ENCODE data around the gene DHDH.
A peak's percentile ranks its signal among the peaks of the same experiment; 100 is the strongest.

The DHDH gene

DNA sequence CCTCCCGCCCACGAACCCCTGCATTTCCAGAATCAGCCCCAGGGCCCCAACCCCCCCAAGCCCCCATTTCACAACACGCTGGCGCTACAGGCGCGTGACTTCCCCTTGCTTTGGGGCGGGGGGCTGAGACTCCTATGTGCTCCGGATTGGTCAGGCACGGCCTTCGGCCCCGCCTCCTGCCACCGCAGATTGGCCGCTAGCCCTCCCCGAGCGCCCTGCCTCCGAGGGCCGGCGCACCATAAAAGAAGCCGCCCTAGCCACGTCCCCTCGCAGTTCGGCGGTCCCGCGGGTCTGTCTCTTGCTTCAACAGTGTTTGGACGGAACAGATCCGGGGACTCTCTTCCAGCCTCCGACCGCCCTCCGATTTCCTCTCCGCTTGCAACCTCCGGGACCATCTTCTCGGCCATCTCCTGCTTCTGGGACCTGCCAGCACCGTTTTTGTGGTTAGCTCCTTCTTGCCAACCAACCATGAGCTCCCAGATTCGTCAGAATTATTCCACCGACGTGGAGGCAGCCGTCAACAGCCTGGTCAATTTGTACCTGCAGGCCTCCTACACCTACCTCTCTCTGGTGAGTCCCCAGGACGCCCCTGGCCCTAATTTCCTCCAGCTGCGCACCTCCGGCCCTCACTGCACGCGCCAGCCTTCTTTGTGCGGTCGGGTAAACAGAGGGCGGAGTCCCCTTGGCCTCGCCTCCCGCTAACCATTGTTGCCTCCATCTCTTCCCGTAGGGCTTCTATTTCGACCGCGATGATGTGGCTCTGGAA, 31.7 kb downstream of the DHDH start, which contains the start of gene FTL:
TSS of gene FTL (plus strand) at position 270 of the 766 bp plus-strand sequence. CDS start at position 469, 199 bp downstream.
- H3K4me1 ChIP-seq (ENCODE audit: insufficient read depth, insufficient read length): peaks cover 1% of the 10 kb centered on the region
- peak within 1 kb of the TSS; percentile 97 for H3K9ac ChIP-seq (ENCODE audit: insufficient read length, low read depth)
- TF ChIP-seq ZNF274 (IDR thresholded peaks at IDR 0.05; ENCODE audit: low read depth, low read length) (no peak), SUZ12 (IDR thresholded peaks at IDR 0.05; ENCODE audit: extremely low read depth, insufficient read depth, insufficient read length) (no peak), YY1 (IDR thresholded peaks at IDR 0.05; ENCODE audit: insufficient read depth, insufficient read length) (no peak)
- H3K36me3 ChIP-seq (ENCODE audit: insufficient read depth, insufficient read length, low read length): peaks cover 54% of the 10 kb centered on the region
- peak; percentile 79 for DNase-seq (ENCODE audit: low read depth, low spot score)
- H3K4me3 ChIP-seq (ENCODE audit: insufficient read length, low read depth): peak within 1 kb of the TSS; percentile 83
- H3K9me3 ChIP-seq (ENCODE audit: insufficient read depth, low read length): no peaks in the 10 kb centered on the region; the same call in 1 of the 2 replicates
- H3K27me3 ChIP-seq (ENCODE audit: insufficient read depth, insufficient read length): no peaks in the 10 kb centered on the region

DNA sequence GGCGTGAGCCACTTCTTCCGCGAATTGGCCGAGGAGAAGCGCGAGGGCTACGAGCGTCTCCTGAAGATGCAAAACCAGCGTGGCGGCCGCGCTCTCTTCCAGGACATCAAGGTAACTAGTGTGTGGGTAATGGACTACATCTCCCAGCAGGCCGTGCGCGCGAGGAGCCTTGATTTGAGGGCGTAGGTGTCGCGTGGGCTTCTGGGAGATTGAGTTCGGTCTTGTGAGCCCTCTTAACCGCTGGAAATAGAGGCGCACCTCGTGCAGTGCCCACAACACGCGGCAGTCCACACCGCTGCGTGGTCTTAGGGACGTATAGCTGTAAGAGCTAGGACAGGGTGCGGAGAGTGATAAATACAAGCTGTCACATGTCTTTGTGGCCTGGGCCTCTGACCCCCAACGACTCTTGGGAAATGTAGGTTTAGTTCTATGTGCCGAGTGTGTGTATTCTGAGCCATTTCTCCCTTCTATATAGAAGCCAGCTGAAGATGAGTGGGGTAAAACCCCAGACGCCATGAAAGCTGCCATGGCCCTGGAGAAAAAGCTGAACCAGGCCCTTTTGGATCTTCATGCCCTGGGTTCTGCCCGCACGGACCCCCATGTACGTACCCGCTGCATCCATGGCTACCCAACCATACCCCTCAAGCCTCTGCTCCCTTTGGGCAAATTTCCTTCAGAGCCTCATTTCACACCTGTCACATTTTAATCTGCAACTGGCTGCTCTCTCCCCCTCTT, 32.5 kb downstream of the DHDH start:
- Histone ChIP-seq H3K27me3 (ENCODE audit: insufficient read depth, insufficient read length) (no peaks in the 10 kb centered on the region), H3K9me3 (ENCODE audit: insufficient read depth, low read length) (no peaks in the 10 kb centered on the region; the same call in 1 of the 2 replicates), H3K9ac (ENCODE audit: insufficient read length, low read depth) (peak overlapping the region; percentile 94), H3K36me3 (ENCODE audit: insufficient read depth, insufficient read length, low read length) (peaks cover 56% of the 10 kb centered on the region), H3K4me3 (ENCODE audit: insufficient read length, low read depth) (peak overlapping the region; percentile 83), H3K4me1 (ENCODE audit: insufficient read depth, insufficient read length) (peaks cover 3% of the 10 kb centered on the region)
- TF ChIP-seq SUZ12 (IDR thresholded peaks at IDR 0.05; ENCODE audit: extremely low read depth, insufficient read depth, insufficient read length): no peak
- TF ChIP-seq ZNF274 (IDR thresholded peaks at IDR 0.05; ENCODE audit: low read depth, low read length): no peak
- no peak for TF ChIP-seq YY1 (IDR thresholded peaks at IDR 0.05; ENCODE audit: insufficient read depth, insufficient read length)
- no peak for DNase-seq (ENCODE audit: low read depth, low spot score)

DNA sequence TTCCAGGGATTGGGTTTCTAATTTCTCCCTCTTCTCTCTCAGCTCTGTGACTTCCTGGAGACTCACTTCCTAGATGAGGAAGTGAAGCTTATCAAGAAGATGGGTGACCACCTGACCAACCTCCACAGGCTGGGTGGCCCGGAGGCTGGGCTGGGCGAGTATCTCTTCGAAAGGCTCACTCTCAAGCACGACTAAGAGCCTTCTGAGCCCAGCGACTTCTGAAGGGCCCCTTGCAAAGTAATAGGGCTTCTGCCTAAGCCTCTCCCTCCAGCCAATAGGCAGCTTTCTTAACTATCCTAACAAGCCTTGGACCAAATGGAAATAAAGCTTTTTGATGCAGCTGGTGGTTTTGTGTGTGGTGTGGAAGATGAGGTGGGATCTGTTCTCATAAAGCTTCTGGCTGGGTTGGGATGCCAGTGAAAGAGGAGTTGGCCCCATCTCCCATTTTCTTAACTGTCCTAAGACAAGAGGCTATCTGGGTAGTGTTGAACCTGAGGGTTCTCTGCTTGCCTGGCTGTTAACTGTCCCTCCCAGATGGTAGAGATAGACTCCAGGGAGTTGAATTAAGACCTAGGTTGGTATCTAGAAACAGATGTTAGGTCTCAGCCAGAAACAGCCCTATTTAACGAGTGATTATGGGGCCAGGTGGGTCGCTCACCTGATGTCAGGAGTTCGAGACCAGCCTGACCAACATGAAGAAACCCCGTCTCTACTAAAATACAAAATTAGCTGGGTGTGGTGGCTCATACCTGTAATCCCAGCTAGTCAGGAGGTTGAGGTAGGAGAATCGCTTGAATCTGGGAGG, 33.2 kb downstream of the DHDH start:
- peaks cover 51% of the 10 kb centered on the region for H3K36me3 ChIP-seq (ENCODE audit: insufficient read depth, insufficient read length, low read length)
- H3K9me3 ChIP-seq (ENCODE audit: insufficient read depth, low read length): no peaks in the 10 kb centered on the region; the same call in 1 of the 2 replicates
- peaks cover 2% of the 10 kb centered on the region for H3K4me1 ChIP-seq (ENCODE audit: insufficient read depth, insufficient read length)
- peak overlapping the region; percentile 83 for H3K4me3 ChIP-seq (ENCODE audit: insufficient read length, low read depth)
- peak overlapping the region; percentile 94 for H3K9ac ChIP-seq (ENCODE audit: insufficient read length, low read depth)
- TF ChIP-seq SUZ12 (IDR thresholded peaks at IDR 0.05; ENCODE audit: extremely low read depth, insufficient read depth, insufficient read length) (no peak), ZNF274 (IDR thresholded peaks at IDR 0.05; ENCODE audit: low read depth, low read length) (no peak), YY1 (IDR thresholded peaks at IDR 0.05; ENCODE audit: insufficient read depth, insufficient read length) (no peak)
- DNase-seq (ENCODE audit: low read depth, low spot score): no peak
- H3K27me3 ChIP-seq (ENCODE audit: insufficient read depth, insufficient read length): no peaks in the 10 kb centered on the region

DNA sequence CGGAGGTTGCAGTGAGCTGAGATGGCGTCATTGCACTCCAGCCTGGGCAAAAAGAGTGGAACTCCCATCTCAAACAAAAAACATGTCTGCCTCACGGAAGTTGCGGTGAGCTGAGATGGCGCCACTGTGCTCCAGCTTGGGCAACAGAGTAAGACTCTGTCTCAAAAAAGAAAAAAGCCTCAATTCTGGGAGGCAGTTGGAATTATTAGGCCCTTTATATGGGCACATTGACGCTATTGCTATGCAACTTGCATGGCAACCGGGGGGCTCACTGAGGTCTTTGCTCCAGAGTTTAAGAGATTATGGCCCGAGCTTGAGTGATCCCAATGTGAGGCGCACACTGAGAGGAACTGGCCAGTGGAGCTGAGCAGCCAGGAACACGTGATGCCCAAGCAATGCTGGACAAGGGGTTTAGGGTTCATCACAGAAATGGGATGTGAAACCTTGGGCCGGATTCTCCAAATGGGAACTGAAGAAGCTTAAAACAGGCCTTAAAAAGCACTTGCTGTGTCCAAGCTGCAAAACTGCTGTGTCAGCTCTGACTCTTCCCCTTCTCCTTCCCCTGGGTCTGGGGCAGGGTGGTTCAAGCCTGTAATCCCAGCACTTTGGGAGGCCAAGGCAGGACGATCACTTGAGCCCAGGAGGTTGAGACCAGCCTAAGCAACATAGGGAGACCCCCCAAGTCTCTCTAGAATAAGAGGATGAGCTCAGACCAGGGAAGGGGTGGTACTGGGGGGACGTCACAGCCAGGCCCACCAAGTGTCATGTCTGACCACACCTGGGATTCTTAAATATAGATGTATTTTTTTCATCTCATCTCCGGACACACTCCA, 34.1 kb downstream of the DHDH start:
- no peak for TF ChIP-seq ZNF274 (IDR thresholded peaks at IDR 0.05; ENCODE audit: low read depth, low read length)
- Histone ChIP-seq H3K36me3 (ENCODE audit: insufficient read depth, insufficient read length, low read length) (peaks cover 51% of the 10 kb centered on the region), H3K4me1 (ENCODE audit: insufficient read depth, insufficient read length) (peaks cover 2% of the 10 kb centered on the region), H3K27me3 (ENCODE audit: insufficient read depth, insufficient read length) (no peaks in the 10 kb centered on the region), H3K9me3 (ENCODE audit: insufficient read depth, low read length) (no peaks in the 10 kb centered on the region; the same call in 1 of the 2 replicates), H3K9ac (ENCODE audit: insufficient read length, low read depth) (no peak overlapping the region), H3K4me3 (ENCODE audit: insufficient read length, low read depth) (peak overlapping the region; percentile 1)
- DNase-seq (ENCODE audit: low read depth, low spot score): no peak

DNA sequence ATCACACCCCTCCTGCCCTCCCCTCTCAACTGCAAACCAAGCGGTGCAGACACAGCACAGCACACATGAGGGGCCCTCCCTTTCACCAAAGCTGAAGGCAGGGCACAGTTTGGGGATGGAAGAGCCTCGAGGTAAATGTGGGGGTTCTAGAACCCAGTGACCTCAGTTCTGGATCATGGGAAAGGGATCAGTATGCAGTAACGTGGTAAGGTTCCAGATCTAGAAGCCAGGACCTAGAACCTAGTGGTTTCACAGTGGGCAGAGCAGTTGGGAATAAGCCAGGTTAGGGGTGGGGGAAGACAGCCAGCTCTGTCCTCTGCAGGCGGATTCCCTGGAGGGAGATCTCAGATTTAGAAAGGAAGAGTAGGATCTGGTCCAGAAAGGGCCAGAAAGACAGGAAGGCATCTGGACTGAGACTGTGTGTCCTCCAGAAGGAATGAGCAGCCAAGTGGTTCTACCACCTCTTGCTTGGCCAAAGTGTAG, 34.7 kb downstream of the DHDH start:
- DNase-seq (ENCODE audit: low read depth, low spot score): no peak
- Histone ChIP-seq H3K4me3 (ENCODE audit: insufficient read length, low read depth) (no peak overlapping the region), H3K36me3 (ENCODE audit: insufficient read depth, insufficient read length, low read length) (peaks cover 56% of the 10 kb centered on the region), H3K27me3 (ENCODE audit: insufficient read depth, insufficient read length) (no peaks in the 10 kb centered on the region), H3K4me1 (ENCODE audit: insufficient read depth, insufficient read length) (peaks cover 2% of the 10 kb centered on the region), H3K9me3 (ENCODE audit: insufficient read depth, low read length) (no peaks in the 10 kb centered on the region; the same call in 1 of the 2 replicates), H3K9ac (ENCODE audit: insufficient read length, low read depth) (no peak overlapping the region)
- TF ChIP-seq SUZ12 (IDR thresholded peaks at IDR 0.05; ENCODE audit: extremely low read depth, insufficient read depth, insufficient read length): no peak

DNA sequence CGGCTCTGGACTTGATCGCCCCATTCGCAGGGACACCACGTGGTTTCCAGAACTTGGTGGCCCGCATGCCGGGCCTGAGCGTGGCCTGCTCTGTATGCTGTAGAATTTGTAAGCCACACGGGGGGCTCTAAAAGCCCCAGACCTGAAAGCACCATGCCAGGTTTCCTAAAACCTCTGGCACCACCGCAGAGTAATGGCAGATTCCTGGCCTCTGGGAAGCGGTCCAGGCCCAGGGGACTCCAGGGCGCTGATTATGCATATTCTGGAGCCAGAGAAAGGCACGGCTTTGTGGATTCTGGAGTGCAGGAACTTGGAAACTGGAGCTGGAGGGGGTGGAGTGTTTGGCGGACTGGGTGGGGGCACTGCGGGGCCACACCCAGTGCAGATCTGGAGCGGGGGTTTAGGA, 35.3 kb downstream of the DHDH start:
- DNase-seq (ENCODE audit: low read depth, low spot score): no peak
- Histone ChIP-seq H3K9me3 (ENCODE audit: insufficient read depth, low read length) (no peaks in the 10 kb centered on the region; the same call in 1 of the 2 replicates), H3K4me1 (ENCODE audit: insufficient read depth, insufficient read length) (peaks cover 2% of the 10 kb centered on the region), H3K4me3 (ENCODE audit: insufficient read length, low read depth) (no peak overlapping the region), H3K27me3 (ENCODE audit: insufficient read depth, insufficient read length) (no peaks in the 10 kb centered on the region), H3K9ac (ENCODE audit: insufficient read length, low read depth) (no peak overlapping the region), H3K36me3 (ENCODE audit: insufficient read depth, insufficient read length, low read length) (peaks cover 59% of the 10 kb centered on the region)
- no peak for TF ChIP-seq ZNF274 (IDR thresholded peaks at IDR 0.05; ENCODE audit: low read depth, low read length)
- no peak for TF ChIP-seq YY1 (IDR thresholded peaks at IDR 0.05; ENCODE audit: insufficient read depth, insufficient read length)
- no peak for TF ChIP-seq SUZ12 (IDR thresholded peaks at IDR 0.05; ENCODE audit: extremely low read depth, insufficient read depth, insufficient read length)
